ENCODE measurements around the gene USP13.

The USP13 gene

DNA sequence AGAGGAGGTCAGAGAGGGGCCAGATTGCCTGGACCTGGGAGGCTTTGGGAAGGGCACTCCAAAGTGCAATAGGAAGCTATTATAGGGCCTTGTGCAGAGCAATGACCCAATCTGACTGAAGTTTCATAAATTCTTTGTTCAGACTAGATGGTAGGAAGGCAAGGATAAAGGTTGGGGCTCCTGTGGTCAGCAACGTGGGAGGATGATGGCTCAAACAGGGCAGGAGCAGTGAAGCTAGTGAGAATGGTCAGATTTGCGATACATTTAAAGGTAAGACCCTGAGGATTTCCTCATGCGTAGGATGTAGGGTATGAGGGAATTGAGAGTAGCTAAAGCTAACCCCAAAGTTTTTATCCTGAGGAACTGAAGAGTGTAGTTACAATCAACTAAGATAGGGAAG lies 139.0 kb downstream of the USP13 start:
- in situ Hi-C loops (cut with MboI; ENCODE audit: low sequenced_read_pairs) = no loop called here

DNA sequence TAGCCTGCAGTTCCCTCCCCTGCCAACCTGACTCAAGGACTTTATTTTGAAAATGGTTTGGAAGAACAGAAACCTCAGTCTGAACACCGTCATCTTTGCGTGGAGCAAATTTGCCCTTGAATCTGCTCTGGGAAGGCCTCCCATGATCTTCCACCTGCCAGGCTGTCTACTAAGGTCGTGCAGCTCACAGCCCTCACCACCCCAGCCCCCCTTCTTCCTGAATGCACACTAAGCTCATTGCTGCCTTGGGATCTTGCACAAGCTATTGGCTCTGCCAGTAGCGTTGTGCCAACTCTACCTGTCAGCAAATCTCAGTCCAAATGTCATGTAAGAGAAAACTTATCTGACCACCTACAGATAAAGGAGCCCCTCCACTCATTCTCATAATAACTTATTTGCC lies 141.5 kb downstream of the USP13 start:
- in situ Hi-C loops (cut with MboI; ENCODE audit: low sequenced_read_pairs) = no loop called here

GRCh38 chr3:179796421-179796820 lies 143.6 kb downstream of the USP13 start:
- in situ Hi-C loops (cut with MboI; ENCODE audit: low sequenced_read_pairs) = no loop called here

DNA sequence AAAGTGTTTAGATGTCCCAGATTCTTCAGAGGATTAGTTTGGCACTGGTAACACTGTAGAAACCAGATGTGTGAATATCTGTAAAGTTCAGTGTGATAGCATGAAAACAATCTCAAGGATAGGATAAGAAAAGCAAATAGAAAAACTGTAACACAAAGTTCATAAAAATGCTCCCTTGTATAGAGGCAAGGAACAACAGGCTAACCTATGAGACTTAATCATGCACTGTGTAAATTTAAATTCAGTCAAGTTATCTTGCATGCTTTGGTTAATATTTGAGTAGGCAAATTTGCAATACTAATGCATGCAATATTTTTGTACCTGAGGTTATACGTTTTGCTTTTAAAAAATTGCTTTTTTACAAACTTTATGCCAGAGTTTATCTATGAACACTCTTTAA lies 144.4 kb downstream of the USP13 start:
- in situ Hi-C loops (cut with MboI; ENCODE audit: low sequenced_read_pairs) = no loop called here

DNA sequence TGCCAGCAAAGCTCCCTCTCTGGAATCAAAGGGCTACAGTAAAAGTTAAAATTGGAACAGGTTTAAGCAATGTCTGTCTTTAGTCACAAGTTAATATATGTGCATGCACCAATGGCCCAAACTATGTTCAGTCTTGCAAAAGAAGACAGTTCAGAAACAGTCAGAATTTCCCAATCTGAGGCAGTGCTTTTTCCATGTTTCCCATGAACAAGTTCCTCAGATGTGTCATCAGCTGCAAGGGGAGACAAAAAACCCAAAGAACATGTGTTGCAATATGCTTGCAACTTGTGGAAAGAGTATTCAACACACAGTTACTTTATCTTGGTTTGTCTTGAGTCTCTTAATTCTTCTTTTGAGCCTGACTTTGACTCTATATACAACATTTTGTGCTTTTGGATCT lies 148.4 kb downstream of the USP13 start:
- in situ Hi-C loops (cut with MboI; ENCODE audit: low sequenced_read_pairs) = no loop called here

DNA sequence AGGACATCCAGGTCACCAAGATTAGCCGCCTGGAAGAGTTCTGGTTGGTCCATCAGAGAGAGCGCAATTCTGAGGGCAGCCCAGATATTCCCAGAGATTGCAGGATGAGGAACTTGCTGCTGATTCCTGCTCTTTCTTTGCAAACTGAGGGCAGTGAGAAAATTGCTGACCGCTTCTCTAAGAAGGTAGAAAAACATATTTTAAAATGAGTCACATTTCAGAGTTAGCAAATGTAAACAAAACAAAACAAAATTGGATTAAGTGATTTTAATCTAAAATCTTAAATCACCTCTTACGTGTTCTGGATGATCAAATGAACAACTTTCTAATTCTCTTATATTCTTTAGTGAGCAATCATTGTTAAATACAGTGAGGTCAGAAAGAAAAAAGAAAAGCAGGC lies 149.0 kb downstream of the USP13 start:
- in situ Hi-C loops (cut with MboI; ENCODE audit: low sequenced_read_pairs) = no loop called here

- in situ Hi-C loops (cut with MboI; ENCODE audit: low sequenced_read_pairs) = no loop called here
Measured at GRCh38 chr3:179806177-179806576, 153.3 kb downstream of the USP13 start.

- in situ Hi-C loops (cut with MboI; ENCODE audit: low sequenced_read_pairs) = no loop called here
Measured at GRCh38 chr3:179807588-179807987, 154.7 kb downstream of the USP13 start.

- in situ Hi-C loops (cut with MboI; ENCODE audit: low sequenced_read_pairs) = no loop called here
Measured at GRCh38 chr3:179809639-179810038, 156.8 kb downstream of the USP13 start.

DNA sequence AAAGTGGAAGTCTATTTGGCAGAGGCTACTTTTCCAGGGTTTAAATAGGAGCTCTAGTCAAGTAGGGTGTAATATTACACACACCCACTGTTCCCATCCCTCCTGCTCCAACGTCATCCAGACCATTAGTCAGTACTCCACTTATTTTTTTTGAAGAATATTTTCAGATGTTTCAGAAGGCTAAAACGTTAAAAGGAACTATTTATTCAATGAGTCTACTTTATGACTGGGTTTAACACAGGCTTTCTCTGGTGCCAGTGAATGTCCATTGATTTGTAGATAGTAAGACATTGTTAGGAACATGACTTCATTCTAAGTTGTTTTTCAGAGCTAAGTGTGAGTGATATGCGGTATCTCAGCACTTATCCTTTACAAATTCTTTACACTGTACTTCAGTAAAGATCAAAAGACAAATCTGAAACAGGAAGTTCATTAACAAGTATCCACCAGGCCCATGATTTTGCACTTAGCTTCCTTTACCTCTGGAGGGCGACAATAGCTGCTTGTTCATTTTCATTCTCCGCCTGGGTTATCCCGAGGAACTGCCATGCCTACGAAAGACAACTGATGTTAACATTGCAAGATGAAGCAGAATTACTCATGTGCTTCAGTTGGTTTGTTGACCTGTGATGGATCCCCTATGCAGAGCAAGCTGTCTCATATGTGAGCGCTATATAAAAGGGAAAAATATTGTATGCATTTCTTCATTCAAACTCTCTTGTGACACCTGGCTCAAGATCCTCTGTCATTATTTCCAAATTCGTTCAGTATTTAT lies 158.7 kb downstream of the USP13 start:
- in situ Hi-C loops (cut with MboI; ENCODE audit: low sequenced_read_pairs) = no loop called here

DNA sequence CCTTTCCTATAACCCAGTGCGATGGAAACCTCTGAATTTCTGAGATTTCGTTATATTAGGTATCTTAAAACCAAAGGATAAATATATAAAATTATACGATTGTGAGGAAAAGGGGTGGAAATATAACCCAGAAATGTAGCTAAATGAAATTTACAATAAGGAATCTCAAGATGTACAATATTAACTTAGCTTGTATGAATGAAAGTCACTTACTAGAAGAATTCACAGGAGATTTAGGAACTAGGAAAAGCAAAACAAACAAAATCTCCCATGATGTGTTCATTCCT lies 159.2 kb downstream of the USP13 start:
- in situ Hi-C loops (cut with MboI; ENCODE audit: low sequenced_read_pairs) = no loop called here

- in situ Hi-C loops (cut with MboI; ENCODE audit: low sequenced_read_pairs) = no loop called here
Measured at GRCh38 chr3:179819379-179819778, 166.5 kb downstream of the USP13 start.

GRCh38 chr3:179822296-179822695 lies 169.5 kb downstream of the USP13 start:
- in situ Hi-C loops (cut with MboI; ENCODE audit: low sequenced_read_pairs) = no loop called here

DNA sequence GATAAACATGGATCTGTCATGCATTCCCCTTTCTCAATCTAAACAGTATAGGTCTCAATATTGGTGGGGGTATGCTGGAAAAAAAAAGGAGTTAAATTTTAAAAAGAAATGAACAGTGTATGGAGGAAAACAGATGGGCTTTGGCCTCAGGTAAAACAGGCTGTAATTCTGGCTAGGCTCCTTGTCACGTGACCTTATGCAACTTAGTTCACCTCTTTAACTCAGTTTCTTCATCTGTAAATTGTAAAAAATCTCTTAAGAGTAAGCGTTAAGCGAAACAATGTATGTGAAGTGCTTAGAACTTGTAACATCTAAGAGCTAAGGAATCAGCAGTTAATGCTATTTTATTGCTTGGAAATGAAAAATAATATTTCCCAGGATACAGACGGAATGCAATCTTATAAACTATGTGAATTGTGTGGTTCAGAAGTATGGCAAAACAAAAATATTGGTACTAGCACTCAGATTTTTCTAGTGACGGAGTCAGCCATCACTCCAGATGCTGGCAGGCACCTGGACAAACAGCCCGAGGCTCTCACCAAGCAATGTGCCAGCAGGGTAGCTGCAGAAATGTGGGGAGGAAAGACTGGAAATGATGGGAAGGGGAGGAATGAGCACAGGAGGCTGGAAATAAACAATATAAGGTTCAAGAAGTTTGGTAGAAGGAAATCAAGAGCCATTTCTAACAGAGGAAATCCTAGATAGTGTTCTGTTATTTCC lies 172.8 kb downstream of the USP13 start:
- in situ Hi-C loops (cut with MboI; ENCODE audit: low sequenced_read_pairs) = no loop called here

GRCh38 chr3:179826247-179826637 lies 173.4 kb downstream of the USP13 start:
- in situ Hi-C loops (cut with MboI; ENCODE audit: low sequenced_read_pairs) = no loop called here

- in situ Hi-C loops (cut with MboI; ENCODE audit: low sequenced_read_pairs) = no loop called here
Measured at GRCh38 chr3:179828738-179829137, 175.9 kb downstream of the USP13 start.

GRCh38 chr3:179829401-179829800 lies 176.6 kb downstream of the USP13 start:
- in situ Hi-C loops (cut with MboI; ENCODE audit: low sequenced_read_pairs) = no loop called here

GRCh38 chr3:179832333-179832854 lies 179.6 kb downstream of the USP13 start:
- in situ Hi-C loops (cut with MboI; ENCODE audit: low sequenced_read_pairs) = no loop called here

DNA sequence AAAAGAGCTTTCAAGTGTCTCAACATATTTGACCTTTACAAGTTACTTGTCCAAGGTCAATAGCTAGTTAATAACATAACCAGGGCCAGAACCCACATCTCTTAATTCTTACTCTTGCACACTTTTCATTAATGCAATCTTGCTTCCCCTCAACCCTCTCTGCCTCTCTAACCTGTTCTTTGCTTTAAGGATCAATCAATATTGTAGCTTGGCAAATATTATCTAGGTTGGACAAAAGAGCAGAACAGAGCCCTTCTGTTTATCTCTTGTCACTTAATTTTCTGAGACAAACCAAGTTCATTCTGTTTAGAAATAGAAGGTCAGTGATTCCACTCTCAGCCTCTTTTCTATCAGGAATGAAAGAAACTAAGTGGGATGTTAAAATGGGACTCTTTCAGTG lies 180.5 kb downstream of the USP13 start:
- in situ Hi-C loops (cut with MboI; ENCODE audit: low sequenced_read_pairs) = no loop called here

DNA sequence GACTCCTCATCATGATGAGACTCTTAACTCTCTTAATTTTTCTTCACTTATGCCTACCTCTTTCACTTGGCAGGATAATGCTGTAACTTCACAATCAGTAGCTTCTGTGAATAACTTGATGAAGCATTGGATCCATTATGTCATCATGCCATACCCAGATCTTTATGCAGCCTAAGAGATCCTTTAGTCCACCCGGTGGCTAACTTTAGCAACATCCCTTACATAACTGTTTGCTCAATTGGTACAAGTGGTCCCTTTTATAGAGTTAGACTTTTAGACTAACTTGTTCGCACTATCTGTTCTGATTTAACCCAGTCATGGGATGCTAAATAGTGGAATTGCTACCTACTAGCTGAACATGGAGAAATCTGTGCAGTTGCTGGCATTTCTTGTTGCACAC lies 184.5 kb downstream of the USP13 start:
- in situ Hi-C loops (cut with MboI; ENCODE audit: low sequenced_read_pairs) = no loop called here

All from hTERT RPE-1 (cell line).